Measurements from ENCODE around the gene FXYD1. TPM values are rescaled to one million over a fixed set of nuclear protein-coding genes. Genes with fewer than 3 reads are reported as not detected.

The FXYD1 gene
- total and polyA plus RNA-seq, 2 of the 8 experiments (the other 6 are each of a cell fraction or from before 2014, with no cell fraction given): 1.6 to 8.1 TPM

DNA sequence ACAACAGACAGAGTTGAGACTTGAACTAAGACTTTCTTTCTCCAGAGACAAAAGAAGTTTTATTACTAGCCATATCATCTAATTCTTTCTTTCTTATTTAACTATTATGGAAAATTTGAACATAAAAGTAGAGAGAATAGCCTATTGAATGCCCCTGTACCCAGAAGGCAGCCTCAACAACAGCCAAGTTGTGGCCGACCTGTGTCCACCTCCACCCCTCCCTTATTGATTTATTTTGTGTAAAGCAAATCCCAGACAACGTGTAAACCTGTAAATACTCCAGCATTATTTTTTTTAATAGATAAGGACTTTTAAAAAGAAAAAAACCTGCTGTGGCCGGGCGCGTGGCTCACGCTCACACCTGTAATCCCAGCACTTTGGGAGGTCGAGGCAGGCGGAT is 49.1 kb upstream of the FXYD1 start:
- Histone ChIP-seq H2AFZ (ENCODE audit: low read length) (no peak overlapping the region), H3K4me2 (ENCODE audit: insufficient read depth in 1 of 2, low read depth in 2 of 2, low read length in 2 of 2) (no peak overlapping the region; a peak in 1 of 4 replicates), H2BK20ac (ENCODE audit: low read length) (0 out of 2 replicates have a peak overlapping the region, but pooled peaks have one; percentile 93), H3K36me3 (ENCODE audit: control insufficient read depth in 2 of 4, insufficient read depth in 4 of 4, low read length in 3 of 4) (no peaks in the 10 kb centered on the region), H3K4me3 (ENCODE audit: extremely low read depth in 1 of 4, insufficient read depth in 2 of 4, low read depth in 3 of 4, low read length in 4 of 4) (no peak overlapping the region), H3K9me3 (ENCODE audit: insufficient read depth in 2 of 2, low read depth in 1 of 2, low read length in 1 of 2) (no peaks in the 10 kb centered on the region), H3K14ac (ENCODE audit: insufficient read length) (no peak overlapping the region), H3K4ac (replicated peaks; ENCODE audit: insufficient read length, low read depth, low read length) (no peak overlapping the region), H4K20me1 (replicated peaks in 1 of 2; ENCODE audit: control insufficient read depth in 1 of 2, insufficient read depth in 2 of 2, low read length in 2 of 2) (no peaks in the 10 kb centered on the region), H2BK120ac (replicated peaks; ENCODE audit: low read depth, low read length) (no peak overlapping the region), H3K4me1 (replicated peaks in 1 of 4; ENCODE audit: control insufficient read depth in 3 of 4, insufficient read depth in 4 of 4, low read length in 3 of 4) (peaks cover 3 to 14% (median 6%) of the 10 kb centered on the region in 4 experiments; a peak in 6 of 7 replicates), H2BK12ac (ENCODE audit: low read depth, low read length) (0 out of 2 replicates have a peak overlapping the region, but pooled peaks have one; percentile 68), H2AK5ac (ENCODE audit: low read depth, low read length) (no peak overlapping the region), H4K5ac (ENCODE audit: insufficient read length, low read depth, low read length) (no peak overlapping the region), H3K23ac (ENCODE audit: insufficient read length) (no peak overlapping the region), H4K91ac (replicated peaks; ENCODE audit: insufficient read length, low read length) (no peak overlapping the region), H3K18ac (ENCODE audit: extremely low read depth, low read length) (no peak overlapping the region), H4K8ac (ENCODE audit: extremely low read depth, insufficient read depth, low read length) (no peak overlapping the region), H2BK15ac (ENCODE audit: low read length) (no peak overlapping the region), H3K79me2 (ENCODE audit: control insufficient read depth in 1 of 2, insufficient read depth in 2 of 2, low read length in 2 of 2) (no peaks in the 10 kb centered on the region), H3K27ac (ENCODE audit: low read depth, low read length) (no peak overlapping the region), H2BK5ac (ENCODE audit: low read depth, low read length) (no peak overlapping the region), H3K79me1 (ENCODE audit: low read depth, low read length) (no peaks in the 10 kb centered on the region), H3K56ac (replicated peaks; ENCODE audit: insufficient read length, low read depth, low read length) (no peak overlapping the region), H3K23me2 (ENCODE audit: low read depth, low read length) (peaks cover 5% of the 10 kb centered on the region; the same call in 1 of the 2 replicates), H3K9ac (replicated peaks in 1 of 4; ENCODE audit: extremely low read depth in 1 of 4, low read depth in 3 of 4, low read length in 3 of 4) (no peak overlapping the region), H3K27me3 (replicated peaks in 1 of 4; ENCODE audit: control insufficient read depth in 3 of 4, extremely low read depth in 1 of 4, insufficient read depth in 3 of 4, low read length in 3 of 4) (no peaks in the 10 kb centered on the region)
- DNase-seq (ENCODE audit: low read depth in 1 of 2, low spot score in 2 of 2) (no peak), FAIRE-seq (no peak)
- ChIA-PET POLR2A (ENCODE audit: partially characterized antibody) (interaction anchor here (2.2 to 3.8 kb wide), 2 partner anchors 11 to 22 kb away, joined by 6 to 26 read pairs; no protein-coding TSS in a partner anchor), CTCF (ENCODE audit: partially characterized antibody) (interaction anchor here (0.6 to 5.1 kb wide), 14 partner anchors 9 to 249 kb away, joined by 3 to 56 read pairs (median 8); partner anchors contain the start of genes FXYD5, HPN and LGI4)
- 90% methylated on average over 8 of the region's 8 CpGs; no CpG with 5 or more reads in 1 of the 2 experiments for WGBS, 2 experiments (ENCODE audit: extremely low coverage in 1 of 2, insufficient coverage in 1 of 2, insufficient read length in 1 of 2, insufficient replicate concordance in 2 of 2, low coverage in 1 of 2, low lambda C conversion rate in 2 of 2, missing lambda C conversion rate in 1 of 2)
- TF ChIP-seq MAFK (IDR thresholded peaks at IDR 0.05; ENCODE audit: low read depth, low read length): no peak
- no peak for TF ChIP-seq CBX5 (IDR thresholded peaks at IDR 0.05; ENCODE audit: low read depth, low read length)
- no peak for TF ChIP-seq RFX5 (IDR thresholded peaks at IDR 0.05; ENCODE audit: borderline replicate concordance, low read depth, low read length)
- TF ChIP-seq KDM5A (IDR thresholded peaks at IDR 0.05; ENCODE audit: low read length): no peak
- TF ChIP-seq RBBP5 (IDR thresholded peaks at IDR 0.05; ENCODE audit: borderline replicate concordance, low read depth, low read length): no peak
- TF ChIP-seq SP1 (IDR thresholded peaks at IDR 0.05; ENCODE audit: low read depth, low read length): no peak
- TF ChIP-seq SUZ12 (IDR thresholded peaks at IDR 0.05; ENCODE audit: low read length): no peak
- TF ChIP-seq ZNF274 (IDR thresholded peaks at IDR 0.05; ENCODE audit: borderline replicate concordance, extremely low read depth, low read length): no peak
- TF ChIP-seq, protein P1, sequence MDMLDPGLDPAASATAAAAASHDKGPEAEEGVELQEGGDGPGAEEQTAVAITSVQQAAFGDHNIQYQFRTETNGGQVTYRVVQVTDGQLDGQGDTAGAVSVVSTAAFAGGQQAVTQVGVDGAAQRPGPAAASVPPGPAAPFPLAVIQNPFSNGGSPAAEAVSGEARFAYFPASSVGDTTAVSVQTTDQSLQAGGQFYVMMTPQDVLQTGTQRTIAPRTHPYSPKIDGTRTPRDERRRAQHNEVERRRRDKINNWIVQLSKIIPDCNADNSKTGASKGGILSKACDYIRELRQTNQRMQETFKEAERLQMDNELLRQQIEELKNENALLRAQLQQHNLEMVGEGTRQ (IDR thresholded peaks at IDR 0.05; ENCODE audit: low read length): no peak
- no peak for TF ChIP-seq KDM1A (IDR thresholded peaks at IDR 0.05; ENCODE audit: borderline replicate concordance, low read length)
- TF ChIP-seq EP300 (IDR thresholded peaks at IDR 0.05; ENCODE audit: borderline replicate concordance in 1 of 2, low read depth in 2 of 2, low read length in 2 of 2): no peak
- no peak for TF ChIP-seq PHF8 (conservative IDR thresholded peaks at IDR 0.05; ENCODE audit: low read depth, low read length)

All from H1 (cell line).